MCF 10A (cell line): Measurements from ENCODE around the gene MAN1C1. TPM values are rescaled to one million over a fixed set of nuclear protein-coding genes. Genes with fewer than 3 reads are reported as not detected.

Experiments
- BruUV-seq: library from RNA; stranded (reverse); fragments of 400-500 nt; replicated peaks from 2 replicates; lab custom pipeline; 2021; lab: Mats Ljungman, UMichigan
- CTCF ChIA-PET: fragments of 300-600 bp; sonication (Branson Sonifier 250); formaldehyde crosslinking; extraction: SDS; loops from one replicate; lab custom pipeline; 2021; ENCODE audit warnings: antibody characterized with exemption, inconsistent platforms; lab: Yijun Ruan, JAX
- POLR2A ChIA-PET: fragments of 300-600, 350-650 bp; sonication (Branson Sonifier 250); formaldehyde crosslinking; extraction: SDS; loops from one replicate; lab custom pipeline; 2020; ENCODE audit warnings: antibody characterized with exemption, inconsistent platforms; lab: Yijun Ruan, JAX
- DNase-seq: peaks from one replicate; pipeline ENCODE4 v3.0.0-alpha.2; 2018; ENCODE audit not compliant: unreplicated experiment
- H3K27ac Mint-ChIP-seq: one replicate; pipeline ENCODE4 v1.8.0; 2022; ENCODE audit warnings: mild to moderate bottlenecking, low read depth, mixed read lengths; ENCODE audit not compliant: unreplicated experiment
- H3K27me3 Mint-ChIP-seq: one replicate; pipeline ENCODE4 v1.8.0; 2022; ENCODE audit warnings: mixed read lengths; ENCODE audit not compliant: insufficient read depth, unreplicated experiment
- H3K36me3 Mint-ChIP-seq: one replicate; pipeline ENCODE4 v1.8.0; 2022; ENCODE audit warnings: mild to moderate bottlenecking, moderate library complexity, mixed read lengths; ENCODE audit not compliant: insufficient read depth, unreplicated experiment
- H3K4me1 Mint-ChIP-seq: one replicate; pipeline ENCODE4 v1.8.0; 2022; ENCODE audit warnings: mixed read lengths; ENCODE audit not compliant: insufficient read depth, unreplicated experiment
- H3K4me3 Mint-ChIP-seq: one replicate; pipeline ENCODE4 v1.8.0; 2022; ENCODE audit warnings: mild to moderate bottlenecking, moderate library complexity, mixed read lengths; ENCODE audit not compliant: unreplicated experiment
- H3K9me3 Mint-ChIP-seq: one replicate; pipeline ENCODE4 v1.8.0; 2022; ENCODE audit warnings: mixed read lengths; ENCODE audit not compliant: unreplicated experiment
- intact Hi-C: fragments of 100-400 bp; cut with micrococcal nuclease; formaldehyde crosslinking; loops from 2 replicates; pipeline ENCODE4 v1.14.1; 2022
- total RNA-seq: library from RNA; stranded (reverse); gene quantifications from 2 replicates; pipeline ENCODE4 v1.2.3, GENCODE V29; 2022
- TF ChIP-seq, protein P1 (sequence below): fragments of 200-600 bp; IDR thresholded peaks from one replicate; pipeline ENCODE4 v1.8.0; 2022; ENCODE audit warnings: antibody characterized with exemption, mild to moderate bottlenecking; ENCODE audit not compliant: unreplicated experiment

MAN1C1 gene
- total RNA-seq, 1 experiment from 2014 or later, result not detected

DNA sequence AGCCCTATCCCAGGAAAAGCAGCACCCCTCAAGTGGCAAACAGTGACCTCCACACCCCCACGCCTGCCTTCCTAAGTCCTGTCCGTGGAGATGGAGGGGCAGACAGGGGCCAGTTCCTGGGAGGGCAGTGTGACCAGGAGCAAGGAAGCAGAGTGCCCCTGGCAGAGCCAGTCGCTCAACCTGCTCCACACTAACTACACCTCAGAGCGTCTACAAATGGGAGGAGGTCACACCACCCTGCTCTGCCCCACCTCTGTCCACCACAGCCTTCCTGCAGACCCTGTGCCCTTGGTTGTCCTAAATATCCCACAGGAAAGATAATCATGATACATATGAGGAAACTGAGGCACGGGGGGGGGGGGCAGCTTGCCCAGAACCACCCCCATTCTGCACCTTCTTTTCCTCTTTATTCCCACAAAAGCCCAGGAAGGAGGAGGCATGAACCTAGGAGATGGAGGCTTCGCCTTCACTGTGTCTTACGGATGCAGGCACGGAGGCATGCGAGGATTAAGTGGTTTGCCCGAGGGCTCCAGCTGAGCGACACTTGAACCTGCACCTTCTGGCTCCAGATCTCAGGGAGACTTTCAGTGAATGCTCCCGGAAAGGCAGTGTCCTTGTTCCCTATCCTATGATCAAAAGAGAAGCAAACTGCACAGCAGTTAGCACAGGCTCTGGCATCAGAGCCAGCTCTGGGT is 140.7 kb downstream of the MAN1C1 start:
- CTCF ChIA-PET, result interaction anchor here (0.6 kb wide), 2 partner anchors 184 to 261 kb away, joined by 4 read pairs; no protein-coding TSS in a partner anchor
- no peak for DNase-seq
- intact Hi-C loops, result no loop called here
- peaks cover 31% of the 10 kb centered on the region for H3K27me3 Mint-ChIP-seq
- no peaks in the 10 kb centered on the region for H3K36me3 Mint-ChIP-seq
- H3K9me3 Mint-ChIP-seq, result no peaks in the 10 kb centered on the region
- no TSS peak for BruUV-seq
- H3K27ac Mint-ChIP-seq, result no peak overlapping the region
- H3K4me1 Mint-ChIP-seq, result no peaks in the 10 kb centered on the region
- TF ChIP-seq, protein P1, sequence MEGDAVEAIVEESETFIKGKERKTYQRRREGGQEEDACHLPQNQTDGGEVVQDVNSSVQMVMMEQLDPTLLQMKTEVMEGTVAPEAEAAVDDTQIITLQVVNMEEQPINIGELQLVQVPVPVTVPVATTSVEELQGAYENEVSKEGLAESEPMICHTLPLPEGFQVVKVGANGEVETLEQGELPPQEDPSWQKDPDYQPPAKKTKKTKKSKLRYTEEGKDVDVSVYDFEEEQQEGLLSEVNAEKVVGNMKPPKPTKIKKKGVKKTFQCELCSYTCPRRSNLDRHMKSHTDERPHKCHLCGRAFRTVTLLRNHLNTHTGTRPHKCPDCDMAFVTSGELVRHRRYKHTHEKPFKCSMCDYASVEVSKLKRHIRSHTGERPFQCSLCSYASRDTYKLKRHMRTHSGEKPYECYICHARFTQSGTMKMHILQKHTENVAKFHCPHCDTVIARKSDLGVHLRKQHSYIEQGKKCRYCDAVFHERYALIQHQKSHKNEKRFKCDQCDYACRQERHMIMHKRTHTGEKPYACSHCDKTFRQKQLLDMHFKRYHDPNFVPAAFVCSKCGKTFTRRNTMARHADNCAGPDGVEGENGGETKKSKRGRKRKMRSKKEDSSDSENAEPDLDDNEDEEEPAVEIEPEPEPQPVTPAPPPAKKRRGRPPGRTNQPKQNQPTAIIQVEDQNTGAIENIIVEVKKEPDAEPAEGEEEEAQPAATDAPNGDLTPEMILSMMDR, result no peak
- H3K4me3 Mint-ChIP-seq, result no peak overlapping the region
- POLR2A ChIA-PET, result no interaction called here

DNA sequence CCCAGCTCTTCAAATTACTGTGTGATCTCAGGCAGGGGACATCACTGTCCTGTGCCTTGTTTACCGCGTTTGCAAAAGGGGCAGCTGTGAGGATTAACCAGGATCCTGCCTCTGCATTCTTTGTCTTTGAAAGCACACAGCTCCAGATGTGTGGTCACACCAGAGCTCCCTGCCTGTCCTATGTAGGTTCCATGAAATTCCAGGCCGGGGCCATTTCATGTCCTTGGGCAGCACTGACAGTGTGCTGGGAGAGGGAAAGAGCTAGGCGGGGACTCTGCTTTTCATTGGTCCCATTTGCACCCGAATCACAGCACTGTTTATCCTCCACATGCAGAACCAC is 141.2 kb downstream of the MAN1C1 start:
- intact Hi-C loops, result no loop called here

DNA sequence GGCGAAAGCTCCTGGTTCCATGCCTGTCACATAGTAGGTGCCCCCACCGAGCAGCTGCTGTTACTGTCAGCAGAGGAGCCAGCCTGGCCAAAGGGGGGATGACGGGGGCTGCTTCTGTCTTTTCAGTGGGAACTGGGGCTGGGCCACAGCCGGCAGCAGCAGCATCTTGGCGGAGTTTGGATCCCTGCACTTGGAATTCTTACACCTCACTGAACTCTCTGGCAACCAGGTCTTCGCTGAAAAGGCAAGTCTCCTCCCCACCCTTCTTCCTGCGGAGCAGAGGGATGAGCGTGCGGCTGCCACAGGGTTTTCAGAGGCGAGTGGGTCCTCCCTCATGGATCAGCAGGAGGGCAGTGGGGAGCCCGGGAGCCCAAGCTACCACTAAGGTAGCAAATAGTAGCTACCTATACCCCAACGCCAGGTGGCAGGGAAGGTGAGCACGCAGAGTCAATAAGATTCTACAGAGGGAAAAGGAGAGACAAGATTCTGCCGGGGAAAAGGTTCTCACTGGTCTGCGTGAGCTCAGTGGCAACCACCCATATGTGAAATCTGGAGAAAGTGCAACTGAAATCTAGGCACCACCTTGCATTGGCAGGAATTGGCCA is 142.0 kb downstream of the MAN1C1 start:
- Mint-ChIP-seq H3K4me3 (no peak overlapping the region), H3K9me3 (no peaks in the 10 kb centered on the region), H3K27me3 (peaks cover 31% of the 10 kb centered on the region), H3K27ac (no peak overlapping the region), H3K4me1 (no peaks in the 10 kb centered on the region), H3K36me3 (no peaks in the 10 kb centered on the region)
- no peak for DNase-seq
- intact Hi-C loops, result no loop called here
- ChIA-PET CTCF (interaction anchor here (0.8 kb wide), 1 partner anchor 29 kb away, joined by 6 read pairs; no protein-coding TSS in a partner anchor), POLR2A (interaction anchor here (0.6 to 0.8 kb wide), 2 partner anchors 10 to 285 kb away, joined by 3 read pairs; no protein-coding TSS in a partner anchor)
- TF ChIP-seq, protein P1, result no peak
- BruUV-seq, result no TSS peak

More for the DNA sequence above, 141.2 kb downstream of the MAN1C1 start:
- peaks cover 31% of the 10 kb centered on the region for H3K27me3 Mint-ChIP-seq
- no peaks in the 10 kb centered on the region for H3K9me3 Mint-ChIP-seq
- ChIA-PET CTCF (interaction anchor here (0.6 kb wide), 2 partner anchors 184 to 262 kb away, joined by 4 read pairs; no protein-coding TSS in a partner anchor), POLR2A (interaction anchor here (0.6 kb wide), 1 partner anchor 286 kb away, joined by 3 read pairs; no protein-coding TSS in a partner anchor)
- BruUV-seq, result no TSS peak
- H3K36me3 Mint-ChIP-seq, result no peaks in the 10 kb centered on the region
- no peak overlapping the region for H3K4me3 Mint-ChIP-seq
- H3K27ac Mint-ChIP-seq, result no peak overlapping the region
- H3K4me1 Mint-ChIP-seq, result no peaks in the 10 kb centered on the region
- DNase-seq, result no peak
- TF ChIP-seq, protein P1, result no peak

DNA sequence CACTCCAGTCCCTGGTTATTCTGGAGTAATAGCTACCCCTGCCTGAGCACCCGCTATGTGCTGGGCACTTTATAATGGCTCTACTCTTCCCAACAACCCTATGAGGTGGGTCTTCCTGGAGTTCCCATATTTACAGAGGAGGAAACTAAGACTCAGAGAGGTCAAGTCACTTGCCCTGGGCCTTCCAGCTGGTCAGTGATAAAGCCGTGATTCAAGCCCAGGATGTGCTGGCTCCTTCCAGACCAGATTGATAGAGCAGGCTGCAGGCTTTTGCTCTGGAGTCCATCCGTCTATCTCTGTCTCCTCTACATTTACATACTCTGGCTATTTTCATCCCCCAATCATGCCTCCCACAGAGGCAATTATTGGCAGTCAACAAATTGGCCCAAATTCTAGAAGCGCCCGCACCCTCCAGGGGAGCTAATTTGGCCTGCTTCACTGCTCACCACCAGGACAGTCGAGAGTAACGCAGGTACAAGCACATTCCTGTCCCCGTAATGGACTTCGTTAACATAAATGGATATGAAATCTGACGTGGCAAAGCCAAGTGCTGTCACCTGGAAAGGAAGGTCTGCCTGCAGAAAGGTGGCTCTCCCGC is 143.6 kb downstream of the MAN1C1 start:
- TF ChIP-seq, protein P1, result no peak
- POLR2A ChIA-PET, result interaction anchor here (0.5 kb wide), 1 partner anchor 243 kb away, joined by 3 read pairs; no protein-coding TSS in a partner anchor
- Mint-ChIP-seq H3K9me3 (no peaks in the 10 kb centered on the region), H3K36me3 (no peaks in the 10 kb centered on the region), H3K27me3 (peaks cover 31% of the 10 kb centered on the region), H3K27ac (no peak overlapping the region), H3K4me3 (no peak overlapping the region), H3K4me1 (no peaks in the 10 kb centered on the region)
- intact Hi-C loops, result no loop called here
- CTCF ChIA-PET, result interaction anchor here (0.6 kb wide), 1 partner anchor 32 kb away, joined by 5 read pairs; no protein-coding TSS in a partner anchor
- BruUV-seq, result no TSS peak
- DNase-seq, result no peak
